GM12878 (cell line): ENCODE data around the gene CTSH. TPM values are rescaled to one million over a fixed set of nuclear protein-coding genes. Genes with fewer than 3 reads are reported as not detected.

Source experiments
- BACH1 ChIP-seq: fragments of 450-650 bp; IDR thresholded peaks from 2 replicates; pipeline ENCODE4 v1.6.1; 2017; ENCODE audit warnings: mild to moderate bottlenecking, borderline replicate concordance
- BCLAF1 ChIP-seq: fragments of 450-650 bp; IDR thresholded peaks from 2 replicates; pipeline ENCODE4 v1.6.1; 2017; ENCODE audit warnings: antibody characterized with exemption, mild to moderate bottlenecking, moderate library complexity
- BHLHE40 ChIP-seq, 2 experiments: fragments of 450-650 bp in 1 of 2; IDR thresholded peaks; 2 replicates each; pipeline ENCODE4 v1.6.1; 2011 to 2017; ENCODE audit warnings: low read depth in 2 of 2, borderline replicate concordance in 1 of 2, improper control_type of control experiment in 1 of 2, low read length in 1 of 2, mild to moderate bottlenecking in 1 of 2
- FOXK2 ChIP-seq: fragments of 450-650 bp; IDR thresholded peaks from 2 replicates; pipeline ENCODE4 v1.6.1; 2017; ENCODE audit warnings: mild to moderate bottlenecking, moderate library complexity
- HCFC1 ChIP-seq: fragments of 150-350 bp; IDR thresholded peaks from 2 replicates; pipeline ENCODE4 v1.6.1; 2014; ENCODE audit warnings: low read length
- HSF1 ChIP-seq: fragments of 150-350 bp; IDR thresholded peaks from 2 replicates; pipeline ENCODE4 v1.6.1; 2014; ENCODE audit warnings: mild to moderate bottlenecking, low read depth, low read length
- IRF5 ChIP-seq: fragments of 450-650 bp; IDR thresholded peaks from 2 replicates; pipeline ENCODE4 v1.6.1; 2017; ENCODE audit warnings: borderline replicate concordance
- MEF2B ChIP-seq: fragments of 450-650 bp; IDR thresholded peaks from 2 replicates; pipeline ENCODE4 v1.6.1; 2018; ENCODE audit warnings: mild to moderate bottlenecking, moderate library complexity; ENCODE audit not compliant: partially characterized antibody, poor library complexity, severe bottlenecking
- MXI1 ChIP-seq: fragments of 150-350 bp; IDR thresholded peaks from 2 replicates; pipeline ENCODE4 v1.6.1; 2011; ENCODE audit warnings: low read depth, mild to moderate bottlenecking, inconsistent platforms, low read length, improper control_type of control experiment
- MYB ChIP-seq: fragments of 150-350 bp; IDR thresholded peaks from 2 replicates; pipeline ENCODE4 v1.6.1; 2014; ENCODE audit warnings: mild to moderate bottlenecking, low read depth, low read length, borderline replicate concordance
- NBN ChIP-seq: fragments of 450-650 bp; IDR thresholded peaks from 2 replicates; pipeline ENCODE4 v1.6.1; 2016
- NFYA ChIP-seq: IDR thresholded peaks from 2 replicates; pipeline ENCODE4 v1.6.1; 2011; ENCODE audit warnings: low read depth, mild to moderate bottlenecking, low read length, improper control_type of control experiment, borderline replicate concordance
- POU2F2 ChIP-seq: IDR thresholded peaks from 3 replicates; pipeline ENCODE4 v1.6.1; 2011; ENCODE audit warnings: low read depth, mild to moderate bottlenecking, low read length, borderline replicate concordance
- RELA ChIP-seq: fragments of 450-650 bp; IDR thresholded peaks from 2 replicates; pipeline ENCODE4 v1.8.0; 2014; ENCODE audit warnings: borderline replicate concordance; ENCODE audit not compliant: partially characterized antibody
- RELB ChIP-seq: fragments of 450-650 bp; IDR thresholded peaks from 2 replicates; pipeline ENCODE4 v1.6.1; 2017; ENCODE audit warnings: low read depth, mild to moderate bottlenecking, moderate library complexity
- SP1 ChIP-seq: IDR thresholded peaks from one replicate; pipeline ENCODE4 v1.6.1; 2011; ENCODE audit warnings: low read depth, low read length
- STAT3 ChIP-seq: IDR thresholded peaks from 2 replicates; pipeline ENCODE4 v1.6.1; 2011; ENCODE audit warnings: low read depth, low read length, improper control_type of control experiment
- TAF1 ChIP-seq: IDR thresholded peaks from 2 replicates; pipeline ENCODE4 v1.6.1; 2011; ENCODE audit warnings: mild to moderate bottlenecking, low read depth, low read length, borderline replicate concordance
- ZNF687 ChIP-seq: fragments of 450-650 bp; IDR thresholded peaks from 2 replicates; pipeline ENCODE4 v1.6.1; 2017; ENCODE audit warnings: mild to moderate bottlenecking, moderate library complexity
- polyA plus RNA-seq, 11 experiments: library from polyadenylated mRNA; depleted of rRNA in 4 of 11; unstranded in 6 of 11; stranded (reverse) in 5 of 11; fragments of >200 nt; fragmentation: Nextera tagmentation in 4 of 11; fragmentation: Illumina TruSeq in 1 of 11; extraction: Ambion mirVana in 4 of 11; extraction: Trizol in 1 of 11; gene quantifications; 1 replicate in 1 of 11; 2 replicates in 10 of 11; pipeline versions ENCODE4 v1.2.1 to v1.2.3, GENCODE V29; 2011 to 2016; ENCODE audit warnings: inconsistent platforms in 2 of 11, missing spikeins in 2 of 11, low read depth in 1 of 11
- total RNA-seq, 4 experiments: library from RNA; depleted of rRNA in 3 of 4; stranded (reverse); fragments of >200 nt in 3 of 4; fragmentation: Illumina TruSeq in 1 of 4; extraction: Trizol in 1 of 4; gene quantifications; 2 replicates each; pipeline versions ENCODE4 v1.2.1 to v1.2.3, GENCODE V29; 2013 to 2021

CTSH gene
- total and polyA plus RNA-seq, 10 of the 15 experiments (the other 5 are each of a cell fraction or from before 2014, with no cell fraction given), result 30.2 to 1,212 (median 519) TPM

GRCh38 chr15:78978601-78979179, 33.8 kb upstream of the CTSH start (continued):
- TF ChIP-seq SP1, result no peak
- TF ChIP-seq HCFC1, result no peak
- no peak for TF ChIP-seq RELB
- TF ChIP-seq POU2F2, result peak; percentile 6; the same call in 1 of the 3 replicates
- TF ChIP-seq NFYA, result no peak
- TF ChIP-seq MEF2B, result no peak
- TF ChIP-seq MYB, result no peak
- TF ChIP-seq FOXK2, result no peak
- no peak for TF ChIP-seq BACH1
- no peak for TF ChIP-seq BCLAF1
- TF ChIP-seq ZNF687, result 0 out of 2 replicates have a peak, but pooled peaks have one; percentile 22
- 0 out of 4 replicates have a peak, but pooled peaks of 1 of the 2 experiments have one; percentile 11 for TF ChIP-seq BHLHE40 (IDR thresholded peaks at IDR 0.05; ENCODE audit: borderline replicate concordance in 1 of 2, low read depth in 2 of 2, low read length in 1 of 2)
- no peak for TF ChIP-seq HSF1
- TF ChIP-seq NBN, result no peak
- no peak for TF ChIP-seq RELA
- TF ChIP-seq STAT3, result no peak
- TF ChIP-seq MXI1, result no peak
- 0 out of 2 replicates have a peak, but pooled peaks have one; percentile 34 for TF ChIP-seq TAF1
- no peak for TF ChIP-seq IRF5
